Measurements from ENCODE around the gene TBL1X. TPM values are rescaled to one million over a fixed set of nuclear protein-coding genes. Genes with fewer than 3 reads are reported as not detected.
"Not testable (repeated sequence)": the region's sequence is repeated elsewhere in the genome, so short reads cannot be mapped to it uniquely, and the experiment has no call there.

Gene TBL1X
- total RNA-seq, 2 donors from 2014 or later: 16.3 to 18.9 TPM

- no peak for TF ChIP-seq CTCF (IDR thresholded peaks at IDR 0.05)
- Histone ChIP-seq H3K36me3 (no peaks in the 10 kb centered on the region), H3K4me1 (no peaks in the 10 kb centered on the region), H3K4me3 (no peak overlapping the region), H3K27ac (no peak overlapping the region), H3K9me3 (no peaks in the 10 kb centered on the region), H3K9ac (ENCODE audit: low read depth in 2 of 2, low read length in 2 of 2) (no peak overlapping the region), H3K27me3 (no peaks in the 10 kb centered on the region)
- no peak for DNase-seq
- intact Hi-C loops (cut with DNase I): no loop called here
Observed at GRCh38 chrX:9529223-9529622, 64.4 kb downstream of the TBL1X start.

GRCh38 chrX:9530848-9531274, 66.0 kb downstream of the TBL1X start:
- Histone ChIP-seq H3K9ac (ENCODE audit: low read depth in 2 of 2, low read length in 2 of 2) (no peak overlapping the region), H3K9me3 (no peaks in the 10 kb centered on the region), H3K27me3 (no peaks in the 10 kb centered on the region), H3K4me3 (no peak overlapping the region), H3K36me3 (no peaks in the 10 kb centered on the region), H3K4me1 (no peaks in the 10 kb centered on the region), H3K27ac (no peak overlapping the region)
- no peak for TF ChIP-seq CTCF (IDR thresholded peaks at IDR 0.05)
- DNase-seq: peak; percentile 47
- intact Hi-C loops (cut with DNase I): no loop called here

GRCh38 chrX:9532349-9532748, 67.5 kb downstream of the TBL1X start:
- no peak for TF ChIP-seq CTCF (IDR thresholded peaks at IDR 0.05)
- no peak overlapping the region for H3K4me3 ChIP-seq

GRCh38 chrX:9533611-9534010, 68.8 kb downstream of the TBL1X start:
- intact Hi-C loops (cut with DNase I): no loop called here
- DNase-seq: no peak
- Histone ChIP-seq H3K9me3 (no peaks in the 10 kb centered on the region), H3K4me1 (no peaks in the 10 kb centered on the region), H3K27me3 (no peaks in the 10 kb centered on the region), H3K36me3 (no peaks in the 10 kb centered on the region), H3K9ac (ENCODE audit: low read depth in 2 of 2, low read length in 2 of 2) (no peak overlapping the region), H3K4me3 (no peak overlapping the region), H3K27ac (no peak overlapping the region)
- no peak for TF ChIP-seq CTCF (IDR thresholded peaks at IDR 0.05)

More at GRCh38 chrX:9532349-9532748, 67.5 kb downstream of the TBL1X start:
- no peaks in the 10 kb centered on the region for H3K4me1 ChIP-seq
- H3K27ac ChIP-seq: no peak overlapping the region
- intact Hi-C loops (cut with DNase I): no loop called here
- H3K36me3 ChIP-seq: no peaks in the 10 kb centered on the region
- no peaks in the 10 kb centered on the region for H3K27me3 ChIP-seq
- no peak for DNase-seq
- no peak overlapping the region for H3K9ac ChIP-seq (ENCODE audit: low read depth in 2 of 2, low read length in 2 of 2)
- no peaks in the 10 kb centered on the region for H3K9me3 ChIP-seq

- DNase-seq: no peak
- Histone ChIP-seq H3K36me3 (no peaks in the 10 kb centered on the region), H3K9ac (ENCODE audit: low read depth in 2 of 2, low read length in 2 of 2) (no peak overlapping the region), H3K4me1 (no peaks in the 10 kb centered on the region), H3K27ac (no peak overlapping the region), H3K27me3 (no peaks in the 10 kb centered on the region), H3K9me3 (no peaks in the 10 kb centered on the region), H3K4me3 (no peak overlapping the region)
- intact Hi-C loops (cut with DNase I): no loop called here
- TF ChIP-seq CTCF (IDR thresholded peaks at IDR 0.05): no peak
Observed at GRCh38 chrX:9534686-9535085, 69.8 kb downstream of the TBL1X start.

- Histone ChIP-seq H3K4me1 (no peaks in the 10 kb centered on the region), H3K4me3 (no peak overlapping the region), H3K27me3 (no peaks in the 10 kb centered on the region), H3K27ac (no peak overlapping the region), H3K9ac (ENCODE audit: low read depth in 2 of 2, low read length in 2 of 2) (no peak overlapping the region), H3K9me3 (no peaks in the 10 kb centered on the region), H3K36me3 (no peaks in the 10 kb centered on the region)
- TF ChIP-seq CTCF (IDR thresholded peaks at IDR 0.05): no peak
- DNase-seq: no peak
- intact Hi-C loops (cut with DNase I): no loop called here
Observed at GRCh38 chrX:9535101-9535500, 70.2 kb downstream of the TBL1X start.

- H3K36me3 ChIP-seq; DNase-seq; H3K9me3 ChIP-seq; H3K27ac ChIP-seq; H3K4me3 ChIP-seq; intact Hi-C loops (cut with DNase I); H3K4me1 ChIP-seq; H3K9ac ChIP-seq (ENCODE audit: low read depth in 2 of 2, low read length in 2 of 2); H3K27me3 ChIP-seq: not testable (repeated sequence)
Observed at GRCh38 chrX:9536156-9536555, 71.3 kb downstream of the TBL1X start.

All from colonic mucosa (tissue), 4 donors.